ENCODE results near the gene WNT10A. TPM values are rescaled to one million over a fixed set of nuclear protein-coding genes. Genes with fewer than 3 reads are reported as not detected.

WNT10A gene
- total RNA-seq, 4 donors from 2014 or later: 14.3 to 20.7 (median 16.3) TPM

DNA sequence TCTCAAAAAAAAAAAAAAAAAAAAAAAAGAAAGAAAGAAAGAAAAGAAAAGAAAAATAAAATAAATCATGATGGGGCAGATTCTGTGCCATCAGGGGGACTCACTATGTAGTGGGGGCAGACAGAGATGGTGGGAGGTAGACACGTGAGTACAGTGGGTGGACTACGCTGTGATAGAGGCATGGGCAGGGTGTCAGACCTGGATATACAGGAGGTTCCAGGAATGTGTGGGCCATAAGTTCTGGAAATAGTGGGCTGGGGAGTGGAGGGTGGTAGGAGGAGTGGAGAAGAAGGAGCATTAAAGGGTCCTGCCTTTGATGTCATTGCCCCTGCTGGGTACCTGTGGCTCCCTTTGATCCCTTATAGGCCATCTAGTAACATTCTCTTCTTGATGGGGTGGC lies 29.9 kb upstream of the WNT10A start:
- H3K27me3 ChIP-seq: peaks cover 33% of the 10 kb centered on the region
- TF ChIP-seq POLR2AphosphoS5 (IDR thresholded peaks at IDR 0.05) (no peak), CTCF (IDR thresholded peaks at IDR 0.05) (no peak), EP300 (IDR thresholded peaks at IDR 0.05) (no peak), POLR2A (IDR thresholded peaks at IDR 0.05) (no peak)
- no peak overlapping the region for H3K27ac ChIP-seq
- peak in 1 of 2 donors; percentile 52 for DNase-seq (ENCODE audit: low spot score in 2 of 2)
- H3K4me3 ChIP-seq: no peak overlapping the region
- peaks cover 18% of the 10 kb centered on the region for H3K4me1 ChIP-seq
- WGBS: 92% methylated on average over 2 of the region's 2 CpGs
- no peaks in the 10 kb centered on the region for H3K36me3 ChIP-seq
- no peaks in the 10 kb centered on the region for H3K9me3 ChIP-seq

DNA sequence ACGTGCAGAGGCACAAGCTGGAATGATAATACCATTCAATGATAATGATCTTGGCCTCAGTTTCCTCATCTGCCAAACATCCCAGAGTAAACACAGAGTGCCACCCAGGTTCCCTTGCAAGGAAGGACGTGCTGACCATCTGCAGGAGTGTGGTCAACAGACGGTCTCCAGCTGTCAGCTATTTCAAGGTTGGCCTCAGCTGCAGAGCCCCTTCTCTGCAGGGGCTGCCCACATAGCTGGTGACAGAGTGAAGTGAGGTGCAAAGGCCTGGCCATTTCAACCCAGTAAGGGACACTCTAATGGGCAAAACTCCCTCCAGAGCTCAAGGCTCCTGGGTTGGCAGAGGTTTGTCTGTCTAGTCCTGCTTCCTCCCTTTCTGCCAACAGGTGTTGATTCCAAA lies 29.4 kb upstream of the WNT10A start:
- H3K27me3 ChIP-seq: peaks cover 38% of the 10 kb centered on the region
- no peaks in the 10 kb centered on the region for H3K9me3 ChIP-seq
- H3K36me3 ChIP-seq: no peaks in the 10 kb centered on the region
- WGBS: 69% methylated on average over 3 of the region's 3 CpGs
- no peak overlapping the region for H3K27ac ChIP-seq
- peaks cover 18% of the 10 kb centered on the region for H3K4me1 ChIP-seq
- TF ChIP-seq CTCF (IDR thresholded peaks at IDR 0.05): no peak
- TF ChIP-seq POLR2A (IDR thresholded peaks at IDR 0.05): no peak
- TF ChIP-seq EP300 (IDR thresholded peaks at IDR 0.05): no peak
- TF ChIP-seq POLR2AphosphoS5 (IDR thresholded peaks at IDR 0.05): no peak
- DNase-seq (ENCODE audit: low spot score in 2 of 2): peak in 1 of 2 donors; percentile 33
- no peak overlapping the region for H3K4me3 ChIP-seq

DNA sequence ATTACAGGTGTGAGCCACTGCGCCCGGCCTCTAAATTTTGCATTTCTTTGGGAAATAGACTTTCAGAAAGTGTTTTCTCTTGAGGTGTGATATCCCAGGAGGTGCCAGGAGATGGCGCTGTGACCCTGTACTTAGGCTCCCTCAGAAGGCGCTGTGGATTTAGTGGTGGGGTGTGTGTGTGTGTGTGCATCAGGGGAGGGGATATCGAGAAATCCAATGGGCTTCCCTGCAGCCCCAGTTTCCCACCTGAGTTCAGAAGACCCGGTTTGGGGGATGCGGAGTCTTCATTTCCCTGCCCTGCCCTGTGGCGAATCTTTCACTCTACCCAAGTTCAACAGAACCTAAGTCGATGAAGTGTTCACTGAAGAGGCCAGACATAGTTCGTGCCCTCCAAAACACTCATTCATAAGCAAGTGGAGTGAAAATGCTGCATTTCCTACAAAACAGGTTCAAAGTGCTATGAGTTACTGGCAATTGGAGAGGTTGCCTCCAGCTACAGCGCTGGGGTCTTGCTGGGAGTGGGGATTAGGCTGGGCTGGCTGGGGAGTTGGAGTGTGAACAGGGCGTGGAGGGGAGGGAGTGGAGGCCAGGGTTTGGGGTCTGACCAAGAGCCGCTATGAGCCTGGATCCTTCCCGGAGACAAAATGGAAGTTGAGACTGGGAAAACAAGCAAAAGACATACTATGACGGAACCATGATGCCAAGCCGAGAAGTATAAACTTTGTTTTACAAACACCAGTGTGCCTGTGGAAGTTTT lies 27.6 kb upstream of the WNT10A start:
- DNase-seq (ENCODE audit: low spot score in 2 of 2): peak; percentile 75 to 78
- Histone ChIP-seq H3K9me3 (no peaks in the 10 kb centered on the region), H3K4me1 (peaks cover 15% of the 10 kb centered on the region), H3K36me3 (no peaks in the 10 kb centered on the region), H3K4me3 (no peak overlapping the region), H3K27me3 (peaks cover 51% of the 10 kb centered on the region), H3K27ac (no peak overlapping the region)
- TF ChIP-seq CTCF (IDR thresholded peaks at IDR 0.05) (peak; percentile 68 to 75), POLR2AphosphoS5 (IDR thresholded peaks at IDR 0.05) (no peak), POLR2A (IDR thresholded peaks at IDR 0.05) (no peak), EP300 (IDR thresholded peaks at IDR 0.05) (no peak)
- 22% methylated on average over 16 of the region's 16 CpGs for WGBS

DNA sequence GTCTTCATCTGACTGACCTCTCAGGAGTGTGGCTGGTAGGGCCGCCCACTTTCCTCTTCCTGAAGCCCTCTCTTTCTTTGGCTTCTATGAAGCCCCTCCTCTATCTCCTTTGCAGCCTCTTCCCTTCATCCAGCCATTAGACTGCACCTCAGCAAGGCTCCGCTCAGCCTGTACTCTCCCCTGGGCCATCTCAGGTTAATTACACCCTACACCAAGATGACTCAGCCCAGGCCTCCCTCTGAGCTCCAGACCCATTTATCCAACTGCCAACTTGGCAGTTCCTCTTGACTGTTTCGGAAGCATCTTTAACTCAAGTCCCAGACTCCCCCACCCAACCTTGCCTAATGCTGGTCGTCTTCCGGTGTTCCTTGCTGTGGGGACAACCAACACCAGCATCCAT lies 26.9 kb upstream of the WNT10A start:
- no peak overlapping the region for H3K27ac ChIP-seq
- TF ChIP-seq POLR2A (IDR thresholded peaks at IDR 0.05) (no peak), CTCF (IDR thresholded peaks at IDR 0.05) (no peak), EP300 (IDR thresholded peaks at IDR 0.05) (no peak)
- peak; percentile 55 to 58 for DNase-seq (ENCODE audit: low spot score in 2 of 2)
- no peak overlapping the region for H3K4me3 ChIP-seq
- peaks cover 16% of the 10 kb centered on the region for H3K4me1 ChIP-seq
- no peaks in the 10 kb centered on the region for H3K36me3 ChIP-seq
- H3K27me3 ChIP-seq: peaks cover 58% of the 10 kb centered on the region
- WGBS: 30% methylated on average over 5 of the region's 5 CpGs
- H3K9me3 ChIP-seq: no peaks in the 10 kb centered on the region

DNA sequence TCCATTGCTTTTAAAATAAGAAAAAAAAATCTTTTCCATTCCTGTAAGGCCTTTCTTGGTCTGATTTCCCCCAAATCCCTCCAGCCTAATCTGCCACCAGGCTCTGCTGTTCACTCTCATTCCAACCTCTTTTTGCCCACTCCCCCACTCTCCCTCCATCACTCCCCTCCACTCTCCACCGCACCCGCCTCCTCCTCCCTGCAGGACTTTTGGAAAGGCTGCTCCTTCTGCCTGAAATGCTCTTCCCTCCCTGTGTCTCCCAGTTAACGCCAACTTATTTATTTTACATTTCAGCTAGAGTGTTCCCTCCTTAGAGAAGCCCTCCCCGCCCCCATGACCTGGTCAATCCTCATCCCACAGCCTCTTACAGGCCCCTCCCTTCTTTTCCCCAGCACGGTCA lies 25.8 kb upstream of the WNT10A start:
- H3K27ac ChIP-seq: no peak overlapping the region
- H3K4me1 ChIP-seq: peaks cover 27% of the 10 kb centered on the region
- no peaks in the 10 kb centered on the region for H3K9me3 ChIP-seq
- DNase-seq (ENCODE audit: low spot score in 2 of 2): peak in 1 of 2 donors; percentile 72
- H3K36me3 ChIP-seq: no peaks in the 10 kb centered on the region
- H3K4me3 ChIP-seq: no peak overlapping the region
- TF ChIP-seq EP300 (IDR thresholded peaks at IDR 0.05): no peak
- TF ChIP-seq CTCF (IDR thresholded peaks at IDR 0.05): no peak
- 61% methylated on average over 5 of the region's 5 CpGs for WGBS
- H3K27me3 ChIP-seq: peaks cover 62% of the 10 kb centered on the region

Data from suprapubic skin (tissue), 4 donors.